HG03354 (cell line): ENCODE results near the gene CAPN1.
"Not testable (repeated sequence)": the region's sequence is repeated elsewhere in the genome, so short reads cannot be mapped to it uniquely, and the experiment has no call there.

Experiments used
- ATAC-seq: cut with Tn5 transposase; IDR thresholded peaks from one replicate; pipeline ENCODE4 v1.9.1; 2021; ENCODE audit warnings: mild to moderate bottlenecking; ENCODE audit not compliant: unreplicated experiment, poor library complexity, severe bottlenecking

Gene CAPN1

GRCh38 chr11:65157336-65157735 is 24.4 kb upstream of the CAPN1 start:
- ATAC-seq: no peak

- ATAC-seq: peak; percentile 66
Measured at GRCh38 chr11:65159012-65159411, 22.7 kb upstream of the CAPN1 start.

- ATAC-seq: no peak
Measured at GRCh38 chr11:65160643-65161042, 21.1 kb upstream of the CAPN1 start.

GRCh38 chr11:65163684-65164083 is 18.0 kb upstream of the CAPN1 start:
- no peak for ATAC-seq

- no peak for ATAC-seq
Measured at GRCh38 chr11:65165410-65166317, 16.1 kb upstream of the CAPN1 start.

GRCh38 chr11:65166893-65167292 is 14.8 kb upstream of the CAPN1 start:
- ATAC-seq: no peak

GRCh38 chr11:65167656-65168055 is 14.1 kb upstream of the CAPN1 start:
- no peak for ATAC-seq

- ATAC-seq: no peak
Measured at GRCh38 chr11:65169164-65169641, 12.5 kb upstream of the CAPN1 start.

GRCh38 chr11:65170058-65170534 is 11.6 kb upstream of the CAPN1 start, which contains the start of gene SPDYC:
TSS of gene SPDYC (plus strand) at chr11:65170233. CDS start at chr11:65171358, 1,125 bp downstream.
- ATAC-seq: no peak

- ATAC-seq: no peak
Measured at GRCh38 chr11:65172600-65172999, 9.1 kb upstream of the CAPN1 start.

GRCh38 chr11:65174571-65175010 is 7.1 kb upstream of the CAPN1 start:
- ATAC-seq: not testable (repeated sequence)

GRCh38 chr11:65180877-65181568 is 705 bp upstream of the CAPN1 start:
- ATAC-seq: peak; percentile 75

GRCh38 chr11:65182258-65183170 is 786 bp downstream of the CAPN1 start:
- ATAC-seq: no peak

GRCh38 chr11:65183201-65183891 is 1.6 kb downstream of the CAPN1 start:
- ATAC-seq: no peak

- no peak for ATAC-seq
Measured at GRCh38 chr11:65184146-65184545, 2.4 kb downstream of the CAPN1 start.

GRCh38 chr11:65185171-65185570 is 3.4 kb downstream of the CAPN1 start:
- ATAC-seq: no peak

- no peak for ATAC-seq
Measured at GRCh38 chr11:65185869-65186341, 4.2 kb downstream of the CAPN1 start.

- ATAC-seq: no peak
Measured at GRCh38 chr11:65186701-65187100, 5.0 kb downstream of the CAPN1 start.

- no peak for ATAC-seq
Measured at GRCh38 chr11:65187146-65187675, 5.5 kb downstream of the CAPN1 start.
